K562 (cell line): ENCODE measurements around the gene GNG7. TPM values are rescaled to one million over a fixed set of nuclear protein-coding genes. Genes with fewer than 3 reads are reported as not detected.
A peak's percentile ranks its signal among the peaks of the same experiment; 100 is the strongest.

Source experiments
- ASH1L ChIP-seq: fragments of 450-650 bp; IDR thresholded peaks from 2 replicates; pipeline ENCODE4 v1.6.1; 2018; ENCODE audit warnings: borderline replicate concordance, mild to moderate bottlenecking, low read depth; ENCODE audit not compliant: partially characterized antibody
- DMBX1 ChIP-seq: fragments of 250-450 bp; sonication (Bioruptor Pico); IDR thresholded peaks from 2 replicates; pipeline ENCODE4 v1.8.0; 2022; ENCODE audit warnings: inconsistent platforms, mild to moderate bottlenecking, moderate library complexity, borderline replicate concordance
- ELF1 ChIP-seq: fragments of 200-800 bp; sonication (Bioruptor generic); IDR thresholded peaks from 2 replicates; pipeline ENCODE4 v1.6.1; 2016; ENCODE audit warnings: missing genetic modification characterization, missing compliant biosample characterization
- ESRRB ChIP-seq: fragments of 250-450 bp; sonication (Bioruptor Pico); IDR thresholded peaks from 2 replicates; pipeline ENCODE4 v1.5.0; 2020; ENCODE audit warnings: mild to moderate bottlenecking, moderate library complexity, borderline replicate concordance
- NFXL1 ChIP-seq: fragments of 450-650 bp; formaldehyde crosslinking; IDR thresholded peaks from 2 replicates; pipeline ENCODE4 v1.4.0; 2021; ENCODE audit warnings: mild to moderate bottlenecking
- NR4A1 ChIP-seq, 2 experiments: fragments of 250-450 bp in 1 of 2; fragments of 450-650 bp in 1 of 2; sonication (Bioruptor Pico) in 1 of 2; IDR thresholded peaks; 2 replicates each; pipeline versions ENCODE4 v1.4.0 to v1.6.1; 2016 to 2020; ENCODE audit warnings: mild to moderate bottlenecking in 2 of 2, missing compliant biosample characterization in 1 of 2, missing genetic modification characterization in 1 of 2, moderate library complexity in 1 of 2
- RBM15 ChIP-seq: fragments of 200-400 bp; formaldehyde crosslinking; IDR thresholded peaks from 2 replicates; pipeline ENCODE4 v1.6.1; 2018; ENCODE audit warnings: mild to moderate bottlenecking, low read length, moderate library complexity; ENCODE audit not compliant: insufficient read depth
- THRAP3 ChIP-seq: fragments of 450-650 bp; IDR thresholded peaks from 2 replicates; pipeline ENCODE4 v1.6.1; 2016; ENCODE audit warnings: mild to moderate bottlenecking, inconsistent platforms, borderline replicate concordance
- XRCC5 ChIP-seq: fragments of 200-400 bp; formaldehyde crosslinking; IDR thresholded peaks from 2 replicates; pipeline ENCODE4 v1.6.1; 2017; ENCODE audit warnings: low read depth, mild to moderate bottlenecking, low read length
- ZNF668 ChIP-seq: fragments of 250-450 bp; sonication (Bioruptor Pico); IDR thresholded peaks from 2 replicates; pipeline ENCODE4 v1.8.0; 2022; ENCODE audit warnings: mild to moderate bottlenecking, inconsistent platforms
- ZNF699 ChIP-seq: fragments of 250-450 bp; sonication (Bioruptor Pico); IDR thresholded peaks from 2 replicates; pipeline ENCODE4 v1.8.0; 2021; ENCODE audit warnings: mild to moderate bottlenecking, moderate library complexity; ENCODE audit not compliant: insufficient replicate concordance
- polyA plus RNA-seq, 8 experiments: library from polyadenylated mRNA; depleted of rRNA in 4 of 8; stranded (reverse) in 5 of 8; unstranded in 3 of 8; fragments of >200 nt; fragmentation: Nextera tagmentation in 2 of 8; fragmentation: Illumina TruSeq in 1 of 8; extraction: Ambion mirVana in 2 of 8; extraction: Trizol in 1 of 8; gene quantifications; 2 replicates each; pipeline versions ENCODE4 v1.2.1 to v1.2.3, GENCODE V29; 2011 to 2014; ENCODE audit warnings: inconsistent platforms in 1 of 8, missing spikeins in 1 of 8
- total RNA-seq, 7 experiments: library from RNA; depleted of rRNA in 6 of 7; stranded (reverse); fragments of >200 nt in 6 of 7; fragmentation: Illumina TruSeq in 2 of 7; extraction: Trizol in 2 of 7; gene quantifications; 2 replicates each; pipeline versions ENCODE4 v1.2.1 to v1.2.3, GENCODE V29; 2011 to 2021; ENCODE audit warnings: low replicate concordance in 1 of 7
- TF ChIP-seq, protein P1 (sequence below): fragments of 200-800 bp; sonication (Bioruptor generic); IDR thresholded peaks from 2 replicates; pipeline ENCODE4 v1.6.1; 2017; ENCODE audit warnings: missing genetic modification characterization, missing compliant biosample characterization
- TF ChIP-seq, protein P2 (sequence below): fragments of 450-650 bp; IDR thresholded peaks from 2 replicates; pipeline ENCODE4 v1.6.1; 2018; ENCODE audit warnings: mild to moderate bottlenecking, low read depth; ENCODE audit not compliant: partially characterized antibody
- TF ChIP-seq, protein P3 (sequence below), 2 experiments: fragments of 450-650 bp; formaldehyde crosslinking in 1 of 2; IDR thresholded peaks; 2 replicates each; pipeline versions ENCODE4 v1.4.0 to v1.6.1; 2014 to 2020; ENCODE audit warnings: mild to moderate bottlenecking in 2 of 2, borderline replicate concordance in 1 of 2, low read depth in 1 of 2

GNG7 gene
- total and polyA plus RNA-seq, 9 of the 15 experiments (the other 6 are each of a cell fraction or from before 2014, with no cell fraction given): 0.01 to 0.20 (median 0.06) TPM; not detected in 1

DNA sequence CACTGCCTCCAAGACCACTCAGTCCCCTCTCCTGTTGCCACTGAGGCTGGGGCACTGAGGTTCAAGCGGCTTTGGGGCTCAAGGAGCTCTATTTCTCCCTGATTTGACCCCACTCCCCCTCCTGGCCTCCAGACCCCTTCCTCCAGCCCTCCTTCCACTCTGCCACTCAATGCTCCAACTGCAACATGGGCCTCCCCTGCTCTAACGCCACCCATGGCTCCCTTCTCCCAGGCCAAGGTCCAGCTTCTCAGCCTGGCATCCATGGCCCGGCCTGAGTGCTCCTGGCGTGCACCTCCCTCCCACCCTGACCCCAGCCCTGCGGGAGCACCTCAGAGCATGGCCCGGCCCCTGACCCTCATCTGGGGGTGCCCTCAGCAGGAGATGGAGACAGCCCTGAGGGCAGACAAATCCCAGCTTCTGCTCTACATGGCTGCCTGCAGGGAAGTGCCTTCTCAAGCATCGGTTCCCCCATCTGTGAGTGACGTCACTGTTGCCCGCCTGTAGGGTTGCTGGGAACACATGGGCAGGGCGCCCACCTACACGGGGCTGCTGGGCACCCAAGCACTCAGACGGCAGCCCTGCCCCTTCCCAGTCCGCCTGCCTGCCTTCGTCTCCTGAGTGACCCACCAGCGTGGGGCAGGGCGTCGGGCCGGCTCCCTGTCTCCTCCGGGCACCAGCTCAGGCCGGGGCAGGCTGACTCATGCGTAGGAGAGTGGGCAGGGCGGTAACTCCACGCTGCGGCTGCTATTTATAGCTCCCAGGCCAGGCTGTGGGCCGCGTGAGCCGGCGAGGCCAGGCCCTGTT is 20.2 kb upstream of the GNG7 start (continued):
- TF ChIP-seq, protein P1, sequence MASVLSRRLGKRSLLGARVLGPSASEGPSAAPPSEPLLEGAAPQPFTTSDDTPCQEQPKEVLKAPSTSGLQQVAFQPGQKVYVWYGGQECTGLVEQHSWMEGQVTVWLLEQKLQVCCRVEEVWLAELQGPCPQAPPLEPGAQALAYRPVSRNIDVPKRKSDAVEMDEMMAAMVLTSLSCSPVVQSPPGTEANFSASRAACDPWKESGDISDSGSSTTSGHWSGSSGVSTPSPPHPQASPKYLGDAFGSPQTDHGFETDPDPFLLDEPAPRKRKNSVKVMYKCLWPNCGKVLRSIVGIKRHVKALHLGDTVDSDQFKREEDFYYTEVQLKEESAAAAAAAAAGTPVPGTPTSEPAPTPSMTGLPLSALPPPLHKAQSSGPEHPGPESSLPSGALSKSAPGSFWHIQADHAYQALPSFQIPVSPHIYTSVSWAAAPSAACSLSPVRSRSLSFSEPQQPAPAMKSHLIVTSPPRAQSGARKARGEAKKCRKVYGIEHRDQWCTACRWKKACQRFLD (CRISPR knock-in tag): no peak
- TF ChIP-seq RBM15 (no peak), NR4A1 (CRISPR knock-in tag; IDR thresholded peaks at IDR 0.05) (no peak), NR4A1 (tag; IDR thresholded peaks at IDR 0.05) (no peak), XRCC5 (0 out of 2 replicates have a peak, but pooled peaks have one; percentile 74), NFXL1 (CRISPR knock-in tag) (no peak), DMBX1 (no peak; the same call in 1 of the 2 replicates), ELF1 (tag) (no peak), ZNF699 (CRISPR knock-in tag) (no peak), ESRRB (CRISPR knock-in tag) (no peak), ASH1L (no peak), ZNF668 (CRISPR knock-in tag) (no peak), THRAP3 (no peak)
- TF ChIP-seq, protein P2, sequence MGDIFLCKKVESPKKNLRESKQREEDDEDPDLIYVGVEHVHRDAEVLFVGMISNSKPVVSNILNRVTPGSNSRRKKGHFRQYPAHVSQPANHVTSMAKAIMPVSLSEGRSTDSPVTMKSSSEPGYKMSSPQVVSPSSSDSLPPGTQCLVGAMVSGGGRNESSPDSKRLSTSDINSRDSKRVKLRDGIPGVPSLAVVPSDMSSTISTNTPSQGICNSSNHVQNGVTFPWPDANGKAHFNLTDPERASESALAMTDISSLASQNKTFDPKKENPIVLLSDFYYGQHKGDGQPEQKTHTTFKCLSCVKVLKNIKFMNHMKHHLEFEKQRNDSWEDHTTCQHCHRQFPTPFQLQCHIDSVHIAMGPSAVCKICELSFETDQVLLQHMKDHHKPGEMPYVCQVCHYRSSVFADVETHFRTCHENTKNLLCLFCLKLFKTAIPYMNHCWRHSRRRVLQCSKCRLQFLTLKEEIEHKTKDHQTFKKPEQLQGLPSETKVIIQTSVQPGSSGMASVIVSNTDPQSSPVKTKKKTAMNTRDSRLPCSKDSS: no peak
- TF ChIP-seq, protein P3, sequence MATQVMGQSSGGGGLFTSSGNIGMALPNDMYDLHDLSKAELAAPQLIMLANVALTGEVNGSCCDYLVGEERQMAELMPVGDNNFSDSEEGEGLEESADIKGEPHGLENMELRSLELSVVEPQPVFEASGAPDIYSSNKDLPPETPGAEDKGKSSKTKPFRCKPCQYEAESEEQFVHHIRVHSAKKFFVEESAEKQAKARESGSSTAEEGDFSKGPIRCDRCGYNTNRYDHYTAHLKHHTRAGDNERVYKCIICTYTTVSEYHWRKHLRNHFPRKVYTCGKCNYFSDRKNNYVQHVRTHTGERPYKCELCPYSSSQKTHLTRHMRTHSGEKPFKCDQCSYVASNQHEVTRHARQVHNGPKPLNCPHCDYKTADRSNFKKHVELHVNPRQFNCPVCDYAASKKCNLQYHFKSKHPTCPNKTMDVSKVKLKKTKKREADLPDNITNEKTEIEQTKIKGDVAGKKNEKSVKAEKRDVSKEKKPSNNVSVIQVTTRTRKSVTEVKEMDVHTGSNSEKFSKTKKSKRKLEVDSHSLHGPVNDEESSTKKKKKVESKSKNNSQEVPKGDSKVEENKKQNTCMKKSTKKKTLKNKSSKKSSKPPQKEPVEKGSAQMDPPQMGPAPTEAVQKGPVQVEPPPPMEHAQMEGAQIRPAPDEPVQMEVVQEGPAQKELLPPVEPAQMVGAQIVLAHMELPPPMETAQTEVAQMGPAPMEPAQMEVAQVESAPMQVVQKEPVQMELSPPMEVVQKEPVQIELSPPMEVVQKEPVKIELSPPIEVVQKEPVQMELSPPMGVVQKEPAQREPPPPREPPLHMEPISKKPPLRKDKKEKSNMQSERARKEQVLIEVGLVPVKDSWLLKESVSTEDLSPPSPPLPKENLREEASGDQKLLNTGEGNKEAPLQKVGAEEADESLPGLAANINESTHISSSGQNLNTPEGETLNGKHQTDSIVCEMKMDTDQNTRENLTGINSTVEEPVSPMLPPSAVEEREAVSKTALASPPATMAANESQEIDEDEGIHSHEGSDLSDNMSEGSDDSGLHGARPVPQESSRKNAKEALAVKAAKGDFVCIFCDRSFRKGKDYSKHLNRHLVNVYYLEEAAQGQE (IDR thresholded peaks at IDR 0.05; ENCODE audit: borderline replicate concordance): peak; percentile 45
- TF ChIP-seq, protein P3 (CRISPR knock-in tag; IDR thresholded peaks at IDR 0.05; ENCODE audit: low read depth): no peak
